ENCODE results near the gene CPEB2. TPM values are rescaled to one million over a fixed set of nuclear protein-coding genes. Genes with fewer than 3 reads are reported as not detected.
A peak's percentile ranks its signal among the peaks of the same experiment; 100 is the strongest.

The CPEB2 gene
- total RNA-seq, 1 donor from 2014 or later = 12.4 TPM

DNA sequence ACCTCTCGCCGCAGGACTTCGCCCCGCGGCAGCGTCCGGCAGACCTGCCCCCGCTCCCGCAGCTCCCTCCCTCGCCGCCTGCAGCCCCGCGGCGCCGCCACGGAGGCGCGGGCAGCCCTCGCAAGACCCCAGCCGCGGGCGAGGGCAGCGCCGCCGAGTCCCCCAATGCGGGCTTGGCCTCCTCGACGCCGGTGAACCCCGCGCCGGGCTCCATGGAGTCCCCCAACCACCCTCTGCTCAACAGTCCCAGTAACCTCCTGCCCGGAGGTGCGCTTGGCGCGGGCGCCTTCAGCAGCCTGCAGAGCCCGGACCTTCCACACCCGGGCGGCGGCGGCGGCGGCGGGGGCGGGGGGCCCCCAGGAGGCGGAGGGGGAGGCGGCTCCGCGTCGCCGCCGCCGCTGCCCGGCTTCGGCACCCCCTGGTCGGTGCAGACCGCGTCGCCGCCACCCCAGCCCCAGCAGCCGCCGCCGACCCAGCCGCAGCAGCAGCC lies 1.2 kb downstream of the CPEB2 start:
- Mint-ChIP-seq H3K4me3 (peak overlapping the region; percentile 85), H3K27me3 (no peaks in the 10 kb centered on the region), H3K27ac (peak overlapping the region; percentile 73), H3K9me3 (no peaks in the 10 kb centered on the region), H3K36me3 (ENCODE audit: low read depth) (peaks cover 11% of the 10 kb centered on the region), H3K4me1 (peaks cover 28% of the 10 kb centered on the region)
- intact Hi-C loops (cut with micrococcal nuclease) = loop anchor here (2.0 to 10.0 kb wide), 7 partner anchors 79 to 1519 kb away; partner anchors contain the start of genes CD38, RAB28 and TAPT1
- no peak for DNase-seq

DNA sequence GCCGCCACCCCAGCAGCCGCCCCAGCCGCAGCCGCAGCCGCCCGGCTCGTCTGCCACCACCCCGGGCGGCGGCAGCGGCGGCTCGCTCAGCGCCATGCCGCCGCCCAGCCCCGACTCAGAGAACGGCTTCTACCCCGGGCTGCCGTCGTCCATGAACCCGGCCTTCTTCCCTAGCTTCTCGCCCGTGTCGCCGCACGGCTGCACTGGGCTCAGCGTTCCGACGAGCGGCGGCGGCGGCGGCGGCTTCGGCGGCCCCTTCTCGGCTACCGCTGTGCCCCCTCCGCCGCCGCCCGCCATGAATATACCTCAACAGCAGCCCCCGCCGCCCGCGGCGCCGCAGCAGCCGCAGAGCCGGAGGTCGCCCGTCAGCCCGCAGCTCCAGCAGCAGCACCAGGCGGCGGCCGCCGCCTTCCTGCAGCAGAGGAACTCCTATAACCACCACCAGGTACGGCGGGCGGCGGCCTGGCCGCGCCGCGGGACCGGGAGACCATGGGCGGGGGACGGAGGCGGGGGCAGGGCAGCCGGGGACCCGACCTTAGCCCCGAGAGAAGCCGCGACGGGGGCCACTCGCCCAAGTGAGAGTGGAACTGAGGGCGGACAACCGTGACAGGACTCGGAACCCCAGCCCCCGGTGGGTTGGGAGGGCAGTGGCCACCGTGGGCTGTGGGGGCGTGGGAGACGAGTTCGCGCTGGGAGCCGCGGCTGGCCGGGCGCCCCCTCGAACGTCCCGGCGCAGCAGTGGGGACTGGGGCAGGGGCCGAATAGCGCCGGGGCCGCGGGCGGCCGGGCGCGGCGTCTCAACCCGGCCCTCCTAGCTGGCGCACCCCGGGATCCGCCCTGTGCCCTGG lies 1.8 kb downstream of the CPEB2 start:
- Mint-ChIP-seq H3K36me3 (ENCODE audit: low read depth) (peaks cover 9% of the 10 kb centered on the region), H3K4me1 (peaks cover 25% of the 10 kb centered on the region), H3K27me3 (no peaks in the 10 kb centered on the region), H3K4me3 (peak overlapping the region; percentile 83), H3K27ac (peak overlapping the region; percentile 81), H3K9me3 (no peaks in the 10 kb centered on the region)
- peak; percentile 87 for DNase-seq
- intact Hi-C loops (cut with micrococcal nuclease) = loop anchor here (2.0 to 10.0 kb wide), 9 partner anchors 15 to 1519 kb away; partner anchors contain the start of genes CD38, FAM200B, RAB28 and TAPT1

- Mint-ChIP-seq H3K27me3 (no peaks in the 10 kb centered on the region), H3K9me3 (no peaks in the 10 kb centered on the region), H3K4me1 (peaks cover 25% of the 10 kb centered on the region), H3K27ac (peak overlapping the region; percentile 93), H3K36me3 (ENCODE audit: low read depth) (peaks cover 15% of the 10 kb centered on the region), H3K4me3 (peak overlapping the region; percentile 83)
- intact Hi-C loops (cut with micrococcal nuclease) = loop anchor here (2.0 to 10.0 kb wide), 6 partner anchors 14 to 1220 kb away; partner anchors contain the start of genes CD38, FAM200B and TAPT1
- peak; percentile 88 for DNase-seq
Observed at GRCh38 chr4:15004739-15005301, 2.5 kb downstream of the CPEB2 start.

DNA sequence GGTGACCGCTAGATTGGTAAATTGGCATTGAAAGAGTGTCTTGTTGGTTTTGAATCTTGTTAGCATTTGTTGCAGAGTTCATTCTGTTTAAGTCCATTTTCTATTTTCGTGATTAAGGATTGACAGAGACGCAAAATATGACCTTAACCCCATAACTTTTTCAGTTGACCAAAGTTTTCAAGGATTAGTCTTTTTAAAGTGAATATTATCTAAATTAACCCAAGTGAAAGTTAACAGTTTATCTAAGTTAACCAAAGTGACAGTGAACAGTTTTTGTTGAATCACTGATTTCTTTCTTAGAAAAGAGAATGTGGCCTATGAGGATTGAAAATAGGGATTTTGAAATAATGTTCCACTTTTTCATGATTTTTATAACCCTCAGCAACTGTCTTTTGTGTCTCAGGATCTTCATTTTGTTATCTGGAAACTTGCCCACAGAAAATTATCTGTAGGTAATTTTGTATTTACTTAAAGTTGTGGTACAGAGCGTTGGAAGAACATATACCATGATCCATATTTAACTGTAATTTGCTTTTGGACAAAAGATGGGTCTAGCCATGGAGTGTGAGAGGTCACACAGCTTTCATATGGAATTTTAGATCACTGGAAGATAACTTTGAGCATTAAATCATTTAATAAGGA lies 3.3 kb downstream of the CPEB2 start:
- H3K4me3 Mint-ChIP-seq = peak overlapping the region; percentile 83
- intact Hi-C loops (cut with micrococcal nuclease) = loop anchor here (1.0 to 10.0 kb wide), 4 partner anchors 9 to 1219 kb away; partner anchors contain the start of genes FAM200B and TAPT1

DNA sequence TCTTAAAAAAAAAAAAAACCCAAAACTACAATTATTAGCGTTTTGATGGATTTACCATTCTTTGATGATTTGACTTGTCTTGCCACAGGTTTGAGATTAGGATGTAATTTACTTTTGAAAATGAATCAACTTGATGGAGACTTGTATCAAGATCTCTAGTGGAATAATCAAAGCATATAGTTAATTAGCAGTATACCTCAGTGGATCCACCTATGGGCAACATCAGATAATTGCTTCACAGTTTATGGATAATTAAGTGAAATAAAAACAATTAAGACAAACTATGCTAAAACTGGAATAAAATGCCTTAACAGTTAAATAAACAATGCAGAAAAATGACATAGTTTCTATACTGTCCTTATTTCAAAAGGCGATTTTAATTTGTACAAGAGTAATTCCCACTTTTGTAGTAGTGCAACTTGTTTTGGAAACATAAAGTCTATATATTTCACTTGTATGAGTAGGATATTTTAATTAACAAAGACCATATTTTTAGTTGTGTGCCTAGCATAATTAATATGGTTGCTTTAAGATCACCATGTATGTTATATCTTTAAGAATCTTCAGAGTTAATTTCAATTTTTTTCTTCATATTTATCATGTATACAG lies 4.2 kb downstream of the CPEB2 start:
- DNase-seq = peak; percentile 50
- Mint-ChIP-seq H3K27me3 (no peaks in the 10 kb centered on the region), H3K9me3 (no peaks in the 10 kb centered on the region), H3K4me1 (peaks cover 28% of the 10 kb centered on the region), H3K36me3 (ENCODE audit: low read depth) (peaks cover 24% of the 10 kb centered on the region), H3K4me3 (peak overlapping the region; percentile 83), H3K27ac (peak overlapping the region; percentile 25)
- intact Hi-C loops (cut with micrococcal nuclease) = loop anchor here (1.0 to 10.0 kb wide), 2 partner anchors 8 to 1218 kb away; partner anchors contain the start of gene TAPT1

More for the DNA sequence above, 3.3 kb downstream of the CPEB2 start:
- H3K27ac Mint-ChIP-seq = peak overlapping the region; percentile 93
- no peaks in the 10 kb centered on the region for H3K27me3 Mint-ChIP-seq
- H3K36me3 Mint-ChIP-seq (ENCODE audit: low read depth) = peaks cover 23% of the 10 kb centered on the region
- no peak for DNase-seq
- H3K9me3 Mint-ChIP-seq = no peaks in the 10 kb centered on the region
- peaks cover 31% of the 10 kb centered on the region for H3K4me1 Mint-ChIP-seq

GRCh38 chr4:15007201-15007600 lies 4.9 kb downstream of the CPEB2 start:
- peaks cover 32% of the 10 kb centered on the region for H3K4me1 Mint-ChIP-seq
- peak overlapping the region; percentile 51 for H3K4me3 Mint-ChIP-seq
- intact Hi-C loops (cut with micrococcal nuclease) = loop anchor here (10.0 kb wide), 1 partner anchor 1218 kb away; the partner anchor contains the start of gene TAPT1
- DNase-seq = peak; percentile 47
- H3K27me3 Mint-ChIP-seq = no peaks in the 10 kb centered on the region
- no peaks in the 10 kb centered on the region for H3K9me3 Mint-ChIP-seq
- peak overlapping the region; percentile 0 for H3K27ac Mint-ChIP-seq
- peaks cover 30% of the 10 kb centered on the region for H3K36me3 Mint-ChIP-seq (ENCODE audit: low read depth)

DNA sequence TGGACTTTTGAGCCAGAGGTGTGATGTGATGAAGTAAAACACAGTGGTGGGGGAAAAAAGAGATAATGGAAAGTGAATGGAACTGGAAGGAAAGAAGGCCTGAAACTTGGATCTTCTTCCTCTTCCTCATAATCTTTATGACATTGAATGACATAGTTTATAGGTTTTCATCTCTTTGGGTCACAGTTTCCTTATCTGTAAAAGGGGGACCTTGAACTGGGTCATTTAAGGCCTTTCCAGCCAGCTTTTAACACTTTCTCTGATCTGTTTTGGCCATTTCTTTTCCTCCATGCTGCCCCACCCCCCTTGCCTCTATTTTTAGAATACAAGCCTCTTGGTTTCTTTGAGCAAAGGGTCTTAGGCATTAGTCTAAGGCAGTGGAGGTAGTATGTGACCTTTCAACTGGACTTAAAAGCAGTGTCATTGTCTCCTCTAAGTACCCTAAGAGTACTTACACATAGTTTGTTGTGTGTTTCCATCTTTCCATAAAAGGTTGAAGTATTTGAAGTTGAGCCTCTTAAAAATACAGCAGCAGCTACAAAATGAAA lies 7.8 kb downstream of the CPEB2 start:
- no peak overlapping the region for H3K27ac Mint-ChIP-seq
- no peak overlapping the region for H3K4me3 Mint-ChIP-seq
- intact Hi-C loops (cut with micrococcal nuclease) = no loop called here
- peak; percentile 51 for DNase-seq
- H3K9me3 Mint-ChIP-seq = no peaks in the 10 kb centered on the region
- peaks cover 36% of the 10 kb centered on the region for H3K36me3 Mint-ChIP-seq (ENCODE audit: low read depth)
- peaks cover 39% of the 10 kb centered on the region for H3K4me1 Mint-ChIP-seq
- H3K27me3 Mint-ChIP-seq = no peaks in the 10 kb centered on the region

GRCh38 chr4:15011166-15011565 lies 8.9 kb downstream of the CPEB2 start:
- no peak overlapping the region for H3K27ac Mint-ChIP-seq
- H3K27me3 Mint-ChIP-seq = no peaks in the 10 kb centered on the region
- H3K36me3 Mint-ChIP-seq (ENCODE audit: low read depth) = peaks cover 42% of the 10 kb centered on the region
- no peaks in the 10 kb centered on the region for H3K9me3 Mint-ChIP-seq
- peaks cover 33% of the 10 kb centered on the region for H3K4me1 Mint-ChIP-seq
- intact Hi-C loops (cut with micrococcal nuclease) = no loop called here
- no peak overlapping the region for H3K4me3 Mint-ChIP-seq
- no peak for DNase-seq

GRCh38 chr4:15012017-15012788 lies 9.9 kb downstream of the CPEB2 start:
- no peak overlapping the region for H3K4me3 Mint-ChIP-seq
- H3K36me3 Mint-ChIP-seq (ENCODE audit: low read depth) = peaks cover 40% of the 10 kb centered on the region
- H3K27me3 Mint-ChIP-seq = no peaks in the 10 kb centered on the region
- H3K9me3 Mint-ChIP-seq = no peaks in the 10 kb centered on the region
- H3K27ac Mint-ChIP-seq = no peak overlapping the region
- intact Hi-C loops (cut with micrococcal nuclease) = no loop called here
- DNase-seq = no peak
- H3K4me1 Mint-ChIP-seq = peaks cover 28% of the 10 kb centered on the region

DNA sequence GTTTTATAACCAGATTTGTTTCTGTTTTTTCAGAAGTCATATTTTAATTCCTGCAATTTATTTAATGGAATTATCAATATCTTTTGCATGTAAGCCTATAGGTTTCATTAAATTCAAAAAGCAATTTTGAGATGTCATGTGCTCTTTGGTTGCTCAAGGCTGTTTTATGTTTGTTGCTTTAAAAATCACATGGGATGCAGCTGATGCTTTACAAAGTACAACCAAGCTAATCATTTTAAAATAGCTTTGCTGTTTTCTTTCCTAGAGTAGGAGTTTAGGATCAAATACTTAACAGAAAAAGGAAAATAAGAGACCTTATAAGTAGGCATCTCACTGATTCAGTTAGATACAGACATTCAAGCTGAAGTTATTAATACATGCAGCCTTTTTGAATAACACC lies 11.3 kb downstream of the CPEB2 start:
- no peak overlapping the region for H3K27ac Mint-ChIP-seq
- H3K4me1 Mint-ChIP-seq = peaks cover 28% of the 10 kb centered on the region
- intact Hi-C loops (cut with micrococcal nuclease) = no loop called here
- H3K27me3 Mint-ChIP-seq = no peaks in the 10 kb centered on the region
- H3K9me3 Mint-ChIP-seq = no peaks in the 10 kb centered on the region
- DNase-seq = no peak
- no peak overlapping the region for H3K4me3 Mint-ChIP-seq
- peaks cover 37% of the 10 kb centered on the region for H3K36me3 Mint-ChIP-seq (ENCODE audit: low read depth)

- peaks cover 29% of the 10 kb centered on the region for H3K4me1 Mint-ChIP-seq
- no peak for DNase-seq
- no peaks in the 10 kb centered on the region for H3K9me3 Mint-ChIP-seq
- H3K27ac Mint-ChIP-seq = no peak overlapping the region
- H3K36me3 Mint-ChIP-seq (ENCODE audit: low read depth) = peaks cover 39% of the 10 kb centered on the region
- intact Hi-C loops (cut with micrococcal nuclease) = no loop called here
- H3K4me3 Mint-ChIP-seq = no peak overlapping the region
- no peaks in the 10 kb centered on the region for H3K27me3 Mint-ChIP-seq
Observed at GRCh38 chr4:15015170-15015569, 12.9 kb downstream of the CPEB2 start.

- H3K4me1 Mint-ChIP-seq = peaks cover 38% of the 10 kb centered on the region
- peak overlapping the region; percentile 38 for H3K4me3 Mint-ChIP-seq
Observed at GRCh38 chr4:15018361-15018760, 16.1 kb downstream of the CPEB2 start.

More at GRCh38 chr4:15018361-15018760, 16.1 kb downstream of the CPEB2 start:
- Mint-ChIP-seq H3K27me3 (no peaks in the 10 kb centered on the region), H3K9me3 (no peaks in the 10 kb centered on the region), H3K36me3 (ENCODE audit: low read depth) (peaks cover 39% of the 10 kb centered on the region), H3K27ac (peak overlapping the region; percentile 62)
- DNase-seq = no peak
- intact Hi-C loops (cut with micrococcal nuclease) = loop anchor here (2.0 kb wide), 1 partner anchor 14 kb away; no protein-coding TSS in a partner anchor

Data from activated CD4-positive, alpha-beta T cell treated with anti-CD3 and anti-CD28 coated beads, Interleukin-2, amount 10 ng/mL, durations not matched to agents 24 days and 14 days (primary cell).